ENCODE results near the gene ASCC1. TPM values are rescaled to one million over a fixed set of nuclear protein-coding genes. Genes with fewer than 3 reads are reported as not detected.

The ASCC1 gene
- total RNA-seq, 6 experiments from 2014 or later = 21.0 to 29.6 (median 25.3) TPM

- no peak for TF ChIP-seq CTCF (IDR thresholded peaks at IDR 0.05)
- H3K4me1 Mint-ChIP-seq (ENCODE audit: low read depth) = peaks cover 24% of the 10 kb centered on the region
- H3K27ac Mint-ChIP-seq = no peak overlapping the region
Observed at GRCh38 chr10:72106154-72106849, 109.8 kb downstream of the ASCC1 start.

GRCh38 chr10:72105710-72106109 is 110.4 kb downstream of the ASCC1 start:
- no peaks in the 10 kb centered on the region for H3K9me3 Mint-ChIP-seq
- no peak for TF ChIP-seq CTCF (IDR thresholded peaks at IDR 0.05)
- peaks cover 24% of the 10 kb centered on the region for H3K4me1 Mint-ChIP-seq (ENCODE audit: low read depth)
- H3K4me3 Mint-ChIP-seq = no peak overlapping the region
- H3K36me3 Mint-ChIP-seq (ENCODE audit: low read depth) = peaks cover 25% of the 10 kb centered on the region
- no peak for DNase-seq
- H3K27ac Mint-ChIP-seq = no peak overlapping the region
- peaks cover 1% of the 10 kb centered on the region for H3K27me3 Mint-ChIP-seq (ENCODE audit: insufficient read depth)

More at GRCh38 chr10:72106154-72106849, 109.8 kb downstream of the ASCC1 start:
- no peak for DNase-seq
- Mint-ChIP-seq H3K36me3 (ENCODE audit: low read depth) (peaks cover 19% of the 10 kb centered on the region), H3K4me3 (no peak overlapping the region), H3K9me3 (no peaks in the 10 kb centered on the region), H3K27me3 (ENCODE audit: insufficient read depth) (peaks cover 1% of the 10 kb centered on the region)

- Mint-ChIP-seq H3K4me1 (ENCODE audit: low read depth) (peaks cover 24% of the 10 kb centered on the region), H3K27ac (no peak overlapping the region), H3K9me3 (no peaks in the 10 kb centered on the region), H3K36me3 (ENCODE audit: low read depth) (peaks cover 27% of the 10 kb centered on the region), H3K27me3 (ENCODE audit: insufficient read depth) (peaks cover 1% of the 10 kb centered on the region), H3K4me3 (no peak overlapping the region)
- TF ChIP-seq CTCF (IDR thresholded peaks at IDR 0.05) = no peak
- DNase-seq = no peak
Observed at GRCh38 chr10:72105098-72105475, 111.0 kb downstream of the ASCC1 start.

GRCh38 chr10:72104472-72105097 is 111.5 kb downstream of the ASCC1 start:
- Mint-ChIP-seq H3K4me3 (no peak overlapping the region), H3K27ac (no peak overlapping the region)
- no peak for TF ChIP-seq CTCF (IDR thresholded peaks at IDR 0.05)

GRCh38 chr10:72099600-72099921 is 116.5 kb downstream of the ASCC1 start:
- no peak for DNase-seq
- no peak overlapping the region for H3K27ac Mint-ChIP-seq
- no peak overlapping the region for H3K4me3 Mint-ChIP-seq
- H3K4me1 Mint-ChIP-seq (ENCODE audit: low read depth) = peaks cover 37% of the 10 kb centered on the region
- TF ChIP-seq CTCF (IDR thresholded peaks at IDR 0.05) = no peak
- no peaks in the 10 kb centered on the region for H3K9me3 Mint-ChIP-seq
- peaks cover 39% of the 10 kb centered on the region for H3K36me3 Mint-ChIP-seq (ENCODE audit: low read depth)
- H3K27me3 Mint-ChIP-seq (ENCODE audit: insufficient read depth) = peaks cover 1% of the 10 kb centered on the region

More at GRCh38 chr10:72104472-72105097, 111.5 kb downstream of the ASCC1 start:
- Mint-ChIP-seq H3K9me3 (no peaks in the 10 kb centered on the region), H3K4me1 (ENCODE audit: low read depth) (peaks cover 19% of the 10 kb centered on the region), H3K36me3 (ENCODE audit: low read depth) (peaks cover 27% of the 10 kb centered on the region), H3K27me3 (ENCODE audit: insufficient read depth) (peaks cover 1% of the 10 kb centered on the region)
- DNase-seq = no peak
